H1 (cell line): ENCODE measurements around the gene ADGRB3. TPM values are rescaled to one million over a fixed set of nuclear protein-coding genes. Genes with fewer than 3 reads are reported as not detected.

Experiments used
- CTCF ChIA-PET: fragments of 300-600 bp; sonication (Branson Sonifier 250); formaldehyde crosslinking; loops from one replicate; lab custom pipeline; 2021; ENCODE audit not compliant: partially characterized antibody; lab: Charles Lee
- POLR2A ChIA-PET: fragments of 300-600 bp; sonication (Branson Sonifier 250); formaldehyde crosslinking; loops from one replicate; lab custom pipeline; 2021; ENCODE audit warnings: inconsistent platforms; ENCODE audit not compliant: partially characterized antibody; lab: Charles Lee
- DNase-seq, 2 experiments: peaks; one replicate each; pipeline versions ENCODE4 v3.0.0 to v3.0.0-alpha.2; 2010 to 2022; ENCODE audit warnings: low spot score in 2 of 2, low read depth in 1 of 2, mixed read lengths in 1 of 2
- FAIRE-seq: peaks from 2 replicates; lab custom pipeline; 2011; peaks lifted over from hg19 to GRCh38; lab: Jason Lieb, UNC
- H2AFZ ChIP-seq: 2 replicates; pipeline ENCODE4 v1.8.1; 2012; ENCODE audit warnings: low read length, inconsistent platforms
- H2AK5ac ChIP-seq: 2 replicates; pipeline ENCODE4 v1.6.1; 2013; ENCODE audit warnings: low read depth, low read length
- H2BK120ac ChIP-seq: replicated peaks from 2 replicates; pipeline ENCODE3; 2013; ENCODE audit warnings: low read depth, low read length, inconsistent platforms
- H2BK12ac ChIP-seq: 2 replicates; pipeline ENCODE4 v1.6.1; 2013; ENCODE audit warnings: low read depth, low read length
- H2BK15ac ChIP-seq: 2 replicates; pipeline ENCODE4 v1.6.1; 2013; ENCODE audit warnings: low read length
- H2BK20ac ChIP-seq: 2 replicates; pipeline ENCODE4 v1.6.1; 2013; ENCODE audit warnings: low read length
- H2BK5ac ChIP-seq: 2 replicates; pipeline ENCODE4 v1.6.1; 2013; ENCODE audit warnings: low read depth, low read length
- H3K14ac ChIP-seq: 2 replicates; pipeline ENCODE4 v1.6.1; 2013; ENCODE audit warnings: inconsistent platforms; ENCODE audit not compliant: insufficient read length
- H3K18ac ChIP-seq: 2 replicates; pipeline ENCODE4 v1.6.1; 2013; ENCODE audit warnings: low read length; ENCODE audit errors: extremely low read depth
- H3K23ac ChIP-seq: 2 replicates; pipeline ENCODE4 v1.6.1; 2013; ENCODE audit warnings: inconsistent platforms; ENCODE audit not compliant: insufficient read length
- H3K23me2 ChIP-seq: 2 replicates; pipeline ENCODE4 v1.6.1; 2013; ENCODE audit warnings: low read depth, low read length
- H3K27ac ChIP-seq: 2 replicates; pipeline ENCODE4 v1.6.1; 2011; ENCODE audit warnings: low read depth, low read length, inconsistent platforms
- H3K27me3 ChIP-seq, 4 experiments: replicated peaks in 1 of 4; 1 replicate in 1 of 4; 2 replicates in 3 of 4; pipeline versions ENCODE4 v1.6.1 to v1.8.1; 2011 to 2013; ENCODE audit warnings: low read length in 3 of 4, mild to moderate bottlenecking in 3 of 4, inconsistent platforms in 2 of 4, mixed read lengths in 2 of 4, moderate library complexity in 1 of 4; ENCODE audit not compliant: control insufficient read depth in 3 of 4, insufficient read depth in 3 of 4; ENCODE audit errors: extremely low read depth in 1 of 4
- H3K36me3 ChIP-seq, 4 experiments: 2 replicates each; pipeline versions ENCODE4 v1.6.1 to v1.8.1; 2011 to 2013; ENCODE audit warnings: mild to moderate bottlenecking in 4 of 4, low read length in 3 of 4, moderate library complexity in 2 of 4, control low read depth in 1 of 4, inconsistent platforms in 1 of 4; ENCODE audit not compliant: insufficient read depth in 4 of 4, control insufficient read depth in 2 of 4
- H3K4ac ChIP-seq: replicated peaks from 2 replicates; pipeline ENCODE3; 2013; ENCODE audit warnings: low read length, low read depth, mixed read lengths, inconsistent platforms; ENCODE audit not compliant: insufficient read length
- H3K4me1 ChIP-seq, 4 experiments: replicated peaks in 1 of 4; 1 replicate in 1 of 4; 2 replicates in 3 of 4; pipeline versions ENCODE4 v1.6.1 to v1.8.1; 2011 to 2013; ENCODE audit warnings: low read length in 3 of 4, inconsistent platforms in 2 of 4, mixed read lengths in 1 of 4; ENCODE audit not compliant: insufficient read depth in 4 of 4, control insufficient read depth in 3 of 4
- H3K4me2 ChIP-seq, 2 experiments: 2 replicates each; pipeline versions ENCODE4 v1.6.1 to v1.8.1; 2011 to 2013; ENCODE audit warnings: low read depth in 2 of 2, low read length in 2 of 2, control low read depth in 1 of 2, inconsistent platforms in 1 of 2, mild to moderate bottlenecking in 1 of 2; ENCODE audit not compliant: insufficient read depth in 1 of 2
- H3K4me3 ChIP-seq, 4 experiments: fragments of 200-600, 300-600 bp in 1 of 4; sonication (generic), shearing (Covaris generic), sonication (Bioruptor Twin) in 1 of 4; 2 replicates each; pipeline versions ENCODE4 v1.5.1 to v1.8.1; 2011 to 2016; ENCODE audit warnings: low read length in 4 of 4, low read depth in 3 of 4, control low read depth in 2 of 4, inconsistent platforms in 2 of 4, mild to moderate bottlenecking in 2 of 4, mixed read lengths in 1 of 4, moderate library complexity in 1 of 4; ENCODE audit not compliant: insufficient read depth in 2 of 4; ENCODE audit errors: extremely low read depth in 1 of 4
- H3K56ac ChIP-seq: replicated peaks from 2 replicates; pipeline ENCODE3; 2013; ENCODE audit warnings: low read depth, mild to moderate bottlenecking, mixed read lengths, low read length, inconsistent platforms; ENCODE audit not compliant: insufficient read length
- H3K79me1 ChIP-seq: 2 replicates; pipeline ENCODE4 v1.6.1; 2013; ENCODE audit warnings: low read depth, low read length, control low read depth
- H3K79me2 ChIP-seq, 2 experiments: 2 replicates each; pipeline versions ENCODE4 v1.6.1 to v1.8.1; 2012 to 2013; ENCODE audit warnings: low read length in 2 of 2, mild to moderate bottlenecking in 2 of 2, inconsistent platforms in 1 of 2; ENCODE audit not compliant: insufficient read depth in 2 of 2, control insufficient read depth in 1 of 2
- H3K9ac ChIP-seq, 4 experiments: replicated peaks in 1 of 4; 1 replicate in 1 of 4; 2 replicates in 3 of 4; pipeline versions ENCODE4 v1.6.1 to v1.8.1; 2011 to 2013; ENCODE audit warnings: low read depth in 3 of 4, low read length in 3 of 4, control low read depth in 2 of 4, mild to moderate bottlenecking in 2 of 4, moderate library complexity in 2 of 4, inconsistent platforms in 1 of 4; ENCODE audit errors: extremely low read depth in 1 of 4
- H3K9me3 ChIP-seq, 2 experiments: 2 replicates each; pipeline versions ENCODE4 v1.6.1 to v1.8.1; 2012 to 2013; ENCODE audit warnings: mild to moderate bottlenecking in 2 of 2, moderate library complexity in 2 of 2, control low read depth in 1 of 2, inconsistent platforms in 1 of 2, low read depth in 1 of 2, low read length in 1 of 2, mixed read lengths in 1 of 2; ENCODE audit not compliant: insufficient read depth in 2 of 2
- H4K20me1 ChIP-seq, 2 experiments: replicated peaks in 1 of 2; 2 replicates each; pipeline versions ENCODE3 to v1.8.1; 2011 to 2013; ENCODE audit warnings: inconsistent platforms in 2 of 2, low read length in 2 of 2, mild to moderate bottlenecking in 1 of 2; ENCODE audit not compliant: insufficient read depth in 2 of 2, control insufficient read depth in 1 of 2
- H4K5ac ChIP-seq: 2 replicates; pipeline ENCODE4 v1.6.1; 2013; ENCODE audit warnings: low read length, low read depth, mixed read lengths, inconsistent platforms; ENCODE audit not compliant: insufficient read length
- H4K8ac ChIP-seq: 2 replicates; pipeline ENCODE4 v1.8.0; 2013; ENCODE audit warnings: mild to moderate bottlenecking, moderate library complexity, low read length, inconsistent platforms; ENCODE audit not compliant: insufficient read depth; ENCODE audit errors: extremely low read depth
- H4K91ac ChIP-seq: replicated peaks from 2 replicates; pipeline ENCODE3; 2013; ENCODE audit warnings: low read length, mixed read lengths, inconsistent platforms; ENCODE audit not compliant: insufficient read length
- ASH2L ChIP-seq: fragments of 200-600, 300-600 bp; sonication (generic); IDR thresholded peaks from one replicate; pipeline ENCODE4 v1.7.1; 2017; ENCODE audit warnings: low read length
- HDAC2 ChIP-seq, 2 experiments: fragments of 300-600 bp in 1 of 2; sonication (generic) in 1 of 2; IDR thresholded peaks; 2 replicates each; pipeline ENCODE4 v1.6.1; 2011 to 2012; ENCODE audit warnings: low read depth in 2 of 2, low read length in 2 of 2, mild to moderate bottlenecking in 2 of 2, moderate library complexity in 2 of 2, borderline replicate concordance in 1 of 2, inconsistent platforms in 1 of 2
- HDAC6 ChIP-seq: IDR thresholded peaks from one replicate; pipeline ENCODE4 v1.7.1; 2012; ENCODE audit warnings: low read depth, mild to moderate bottlenecking, inconsistent platforms, low read length, moderate library complexity
- RFX5 ChIP-seq: IDR thresholded peaks from 2 replicates; pipeline ENCODE4 v1.6.1; 2011; ENCODE audit warnings: low read depth, low read length, improper control_type of control experiment, borderline replicate concordance
- SIRT6 ChIP-seq: IDR thresholded peaks from one replicate; pipeline ENCODE4 v1.7.1; 2012; ENCODE audit warnings: low read length, inconsistent platforms
- SIX5 ChIP-seq: IDR thresholded peaks from 2 replicates; pipeline ENCODE4 v1.6.1; 2011; ENCODE audit warnings: mild to moderate bottlenecking, low read depth, low read length
- SRF ChIP-seq: IDR thresholded peaks from 2 replicates; pipeline ENCODE4 v1.6.1; 2011; ENCODE audit warnings: mild to moderate bottlenecking, low read depth, low read length, moderate library complexity
- TAF7 ChIP-seq: optimal IDR thresholded peaks from 2 replicates; pipeline ENCODE3; 2011; ENCODE audit warnings: low read depth, mild to moderate bottlenecking, inconsistent platforms, low read length, moderate library complexity, borderline replicate concordance
- WGBS, 2 experiments: shearing (Covaris generic) in 1 of 2; methylation state at CpG; one replicate each; pipeline versions ENCODE4 v1.1.6 to v1.1.7; 2013 to 2015; ENCODE audit warnings: low lambda C conversion rate in 2 of 2, mixed read lengths in 2 of 2, inconsistent platforms in 1 of 2, low coverage in 1 of 2, missing lambda C conversion rate in 1 of 2; ENCODE audit not compliant: insufficient replicate concordance in 2 of 2, insufficient coverage in 1 of 2, insufficient read length in 1 of 2; ENCODE audit errors: extremely low coverage in 1 of 2, missing lambda C conversion rate in 1 of 2; 5-methylcytosine and 5-hydroxymethylcytosine counted together
- polyA plus RNA-seq, 7 experiments: library from polyadenylated mRNA; depleted of rRNA in 3 of 7; stranded (reverse) in 5 of 7; unstranded in 2 of 7; fragments of >200 nt in 5 of 7; fragments of 200-250 nt in 2 of 7; gene quantifications; 1 replicate in 5 of 7; 2 replicates in 1 of 7; 4 replicates in 1 of 7; pipeline versions ENCODE4 v1.2.1 to v1.2.3, GENCODE V29; 2011 to 2013; ENCODE audit warnings: missing spikeins in 2 of 7, mixed read lengths in 2 of 7
- total RNA-seq: library from RNA; stranded (reverse); fragmentation: NEBNext Ultra II Directional; extraction: Animal tissue kit (Norgen Biotek cat#: 25700); gene quantifications from 2 replicates; pipeline ENCODE4 v1.2.1, GENCODE V29; 2021

The ADGRB3 gene
- total and polyA plus RNA-seq, 2 of the 8 experiments (the other 6 are each of a cell fraction or from before 2014, with no cell fraction given): 0.35 to 1.2 TPM

DNA sequence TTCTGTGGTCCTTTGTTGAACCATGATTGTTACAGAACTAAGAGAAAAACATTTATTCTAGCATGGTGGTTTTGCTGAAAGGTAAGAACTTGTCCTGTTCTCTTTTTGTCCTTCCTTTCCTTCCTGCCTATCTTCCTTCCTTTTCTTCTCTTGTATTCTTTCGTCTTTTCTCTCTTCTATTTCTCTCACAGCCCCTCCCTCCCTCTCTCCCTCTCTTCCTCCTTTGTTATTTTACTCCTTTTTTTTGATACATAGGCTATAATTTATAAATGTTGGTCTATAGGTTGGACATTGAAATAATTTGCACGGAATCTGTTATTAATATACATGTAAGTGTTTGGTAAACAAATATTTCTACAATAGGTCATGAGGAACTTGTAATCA, 18.6 kb downstream of the ADGRB3 start:
- Histone ChIP-seq H4K91ac (no peak overlapping the region), H3K4ac (no peak overlapping the region), H4K8ac (no peak overlapping the region), H3K23ac (no peak overlapping the region), H3K27me3 (no peaks in the 10 kb centered on the region), H2AFZ (no peak overlapping the region), H3K23me2 (no peaks in the 10 kb centered on the region), H3K27ac (no peak overlapping the region), H3K79me2 (no peaks in the 10 kb centered on the region), H3K18ac (no peak overlapping the region), H3K56ac (no peak overlapping the region), H3K4me3 (no peak overlapping the region), H2AK5ac (no peak overlapping the region), H3K4me1 (no peaks in the 10 kb centered on the region; a peak in 1 of 7 replicates), H3K36me3 (no peaks in the 10 kb centered on the region), H2BK120ac (no peak overlapping the region), H3K4me2 (no peak overlapping the region), H3K9ac (no peak overlapping the region), H3K79me1 (no peaks in the 10 kb centered on the region), H3K9me3 (no peaks in the 10 kb centered on the region), H3K14ac (no peak overlapping the region), H2BK12ac (no peak overlapping the region), H2BK5ac (no peak overlapping the region), H4K20me1 (no peaks in the 10 kb centered on the region), H2BK15ac (no peak overlapping the region), H4K5ac (no peak overlapping the region), H2BK20ac (no peak overlapping the region)
- POLR2A ChIA-PET: no interaction called here
- 87% methylated on average over 2 of the region's 2 CpGs; no CpG with 5 or more reads in 1 of the 2 experiments for WGBS, 2 experiments
- FAIRE-seq (no peak), DNase-seq (no peak)
- CTCF ChIA-PET: no interaction called here
- TF ChIP-seq HDAC6: no peak
- TF ChIP-seq ASH2L: no peak
- no peak for TF ChIP-seq SIX5
- no peak for TF ChIP-seq HDAC2 (IDR thresholded peaks at IDR 0.05; ENCODE audit: borderline replicate concordance in 1 of 2, low read depth in 2 of 2, low read length in 2 of 2)
- TF ChIP-seq TAF7: no peak
- TF ChIP-seq SRF: no peak
- TF ChIP-seq RFX5: no peak
- TF ChIP-seq SIRT6: no peak
